HCT116 (cell line): ENCODE results near the gene MAP3K3. TPM values are rescaled to one million over a fixed set of nuclear protein-coding genes. Genes with fewer than 3 reads are reported as not detected.

ENCODE experiments used
- ATAC-seq: fragments of 200-7000 bp; cut with Tn5 transposase; 2 replicates; pipeline ENCODE4 v1.9.1; 2020; ENCODE audit warnings: mild to moderate bottlenecking, moderate library complexity
- BruUV-seq: library from RNA; stranded (reverse); fragments of 400-500 nt; replicated peaks from 2 replicates; lab custom pipeline; 2021; lab: Mats Ljungman, UMichigan
- CTCF ChIA-PET: fragments of 300-600 bp; sonication (Branson Sonifier 250); formaldehyde crosslinking; loops from one replicate; lab custom pipeline; 2021; ENCODE audit warnings: antibody characterized with exemption; lab: Charles Lee
- POLR2A ChIA-PET: fragments of 300-600, 350-600 bp; sonication (Branson Sonifier 250); formaldehyde crosslinking; loops from one replicate; lab custom pipeline; 2021; ENCODE audit warnings: antibody characterized with exemption; lab: Charles Lee
- RAD21 ChIA-PET, 2 experiments: fragments of 300-600 bp; sonication (Branson Sonifier 250); formaldehyde crosslinking; loops; one replicate each; lab custom pipeline; 2023; ENCODE audit warnings: low total read pairs in 2 of 2; ENCODE audit not compliant: uncharacterized antibody in 2 of 2, unreplicated experiment in 2 of 2, low non-redundant PET in 1 of 2; lab: Charles Lee
- DNase-seq: peaks from one replicate; pipeline ENCODE4 v3.0.0-alpha.2; 2010; ENCODE audit warnings: low read depth, low spot score
- H2AFZ ChIP-seq: fragments of 200-600 bp; shearing (Covaris generic), sonication (generic); 2 replicates; pipeline ENCODE4 v1.6.1; 2017; ENCODE audit warnings: low read depth, mixed run types, mixed read lengths, antibody characterized with exemption, low read length; ENCODE audit not compliant: poor library complexity, severe bottlenecking
- H3K27ac ChIP-seq: 2 replicates; pipeline ENCODE4 v1.5.1; 2012; ENCODE audit warnings: low read depth, low read length
- H3K27me3 ChIP-seq: fragments of 200-600 bp; sonication (generic); 2 replicates; pipeline ENCODE4 v1.6.1; 2016; ENCODE audit warnings: mixed run types, low read length, mixed read lengths; ENCODE audit not compliant: insufficient read depth
- H3K36me3 ChIP-seq, 2 experiments: fragments of 200-500 bp in 1 of 2; fragments of 200-600 bp in 1 of 2; sonication (Bioruptor generic) in 1 of 2; sonication (generic) in 1 of 2; 2 replicates each; pipeline versions ENCODE4 v1.5.1 to v1.6.1; 2014 to 2016; ENCODE audit warnings: low read length in 2 of 2, inconsistent platforms in 1 of 2, mixed read lengths in 1 of 2, mixed run types in 1 of 2; ENCODE audit not compliant: insufficient read depth in 2 of 2, control insufficient read depth in 1 of 2
- H3K4me1 ChIP-seq, 2 experiments: fragments of 200-600 bp in 1 of 2; sonication (generic) in 1 of 2; 2 replicates each; pipeline versions ENCODE4 v1.5.1 to v1.6.1; 2012 to 2017; ENCODE audit warnings: low read length in 2 of 2, inconsistent platforms in 1 of 2, mild to moderate bottlenecking in 1 of 2, mixed read lengths in 1 of 2, mixed run types in 1 of 2, moderate library complexity in 1 of 2; ENCODE audit not compliant: insufficient read depth in 2 of 2, control insufficient read depth in 1 of 2
- H3K4me2 ChIP-seq: fragments of 200-600 bp; sonication (generic); 2 replicates; pipeline ENCODE4 v1.6.1; 2017; ENCODE audit warnings: mixed run types, low read length, mixed read lengths
- H3K4me3 ChIP-seq, 2 experiments: fragments of 200-600 bp in 1 of 2; sonication (generic) in 1 of 2; replicated peaks in 1 of 2; 2 replicates each; pipeline ENCODE4 v1.5.1; 2011 to 2016; ENCODE audit warnings: low read length in 2 of 2, control low read depth in 1 of 2, low read depth in 1 of 2, mild to moderate bottlenecking in 1 of 2, mixed read lengths in 1 of 2, mixed run types in 1 of 2
- H3K79me2 ChIP-seq: fragments of 200-600 bp; sonication (generic); 2 replicates; pipeline ENCODE4 v1.6.1; 2017; ENCODE audit warnings: mild to moderate bottlenecking, mixed run types, low read length, moderate library complexity, mixed read lengths; ENCODE audit not compliant: insufficient read depth
- H3K9ac ChIP-seq: fragments of 200-600 bp; sonication (generic); 2 replicates; pipeline ENCODE4 v1.6.1; 2016; ENCODE audit warnings: low read length, mixed read lengths
- H3K9me2 ChIP-seq: fragments of 200-600 bp; sonication (generic), shearing (Covaris generic); 2 replicates; pipeline ENCODE4 v1.6.1; 2017; ENCODE audit warnings: mixed run types, mild to moderate bottlenecking, moderate library complexity; ENCODE audit not compliant: insufficient read depth
- H3K9me3 ChIP-seq, 2 experiments: fragments of 200-500 bp in 1 of 2; fragments of 200-600 bp in 1 of 2; sonication (Bioruptor generic) in 1 of 2; sonication (generic) in 1 of 2; 2 replicates each; pipeline ENCODE4 v1.6.1; 2014 to 2017; ENCODE audit warnings: low read length in 2 of 2, mixed read lengths in 2 of 2, inconsistent platforms in 1 of 2, low read depth in 1 of 2, mild to moderate bottlenecking in 1 of 2, mixed run types in 1 of 2, moderate library complexity in 1 of 2; ENCODE audit not compliant: control insufficient read depth in 1 of 2, insufficient read depth in 1 of 2
- H4K20me1 ChIP-seq: fragments of 200-600 bp; sonication (generic), shearing (Covaris generic); 2 replicates; pipeline ENCODE4 v1.6.1; 2017; ENCODE audit warnings: mixed run types, mild to moderate bottlenecking, moderate library complexity; ENCODE audit not compliant: insufficient read depth
- CBX3 ChIP-seq: IDR thresholded peaks from 2 replicates; pipeline ENCODE4 v1.6.1; 2012; ENCODE audit warnings: low read depth
- CEBPB ChIP-seq: IDR thresholded peaks from 2 replicates; pipeline ENCODE4 v1.6.1; 2012; ENCODE audit warnings: low read depth
- ELF1 ChIP-seq: IDR thresholded peaks from 2 replicates; pipeline ENCODE4 v1.6.1; 2012; ENCODE audit warnings: low read depth, borderline replicate concordance
- EZH2 ChIP-seq: fragments of 200-600 bp; sonication (generic); IDR thresholded peaks from 2 replicates; pipeline ENCODE4 v1.6.1; 2017; ENCODE audit warnings: antibody characterized with exemption, mixed run types
- FOSL1 ChIP-seq: IDR thresholded peaks from 2 replicates; pipeline ENCODE4 v1.6.1; 2012; ENCODE audit warnings: low read depth
- POLR2A ChIP-seq: IDR thresholded peaks from 2 replicates; pipeline ENCODE4 v1.7.0; 2011; ENCODE audit warnings: borderline replicate concordance; ENCODE audit not compliant: insufficient read depth, insufficient read length; ENCODE audit errors: extremely low read depth
- POLR2AphosphoS5 ChIP-seq: IDR thresholded peaks from 2 replicates; pipeline ENCODE4 v1.6.1; 2011; ENCODE audit warnings: mild to moderate bottlenecking, low read depth, low read length, moderate library complexity
- RAD21 ChIP-seq: IDR thresholded peaks from 2 replicates; pipeline ENCODE4 v1.6.1; 2012; ENCODE audit warnings: low read depth, mild to moderate bottlenecking
- SIN3A ChIP-seq: IDR thresholded peaks from 2 replicates; pipeline ENCODE4 v1.6.1; 2012; ENCODE audit warnings: low read depth
- SP1 ChIP-seq: IDR thresholded peaks from 2 replicates; pipeline ENCODE4 v1.6.1; 2012; ENCODE audit warnings: low read depth
- SRF ChIP-seq: IDR thresholded peaks from 2 replicates; pipeline ENCODE4 v1.6.1; 2012; ENCODE audit warnings: low read depth
- TCF7L2 ChIP-seq: IDR thresholded peaks from 2 replicates; pipeline ENCODE4 v1.7.0; 2011; ENCODE audit warnings: borderline replicate concordance, inconsistent platforms; ENCODE audit not compliant: insufficient read depth, insufficient read length; ENCODE audit errors: extremely low read depth
- ZFX ChIP-seq: fragments of 450-650 bp; IDR thresholded peaks from 2 replicates; pipeline ENCODE4 v1.6.1; 2017
- ZNF274 ChIP-seq: fragments of 200-500 bp; sonication (Bioruptor generic); IDR thresholded peaks from 2 replicates; pipeline ENCODE4 v1.6.1; 2014; ENCODE audit warnings: mild to moderate bottlenecking, low read depth, low read length, inconsistent platforms
- intact Hi-C: fragments of 100-400 bp; cut with micrococcal nuclease; formaldehyde crosslinking; loops from 2 replicates; pipeline ENCODE4 v1.10.0; 2022
- total RNA-seq: library from RNA; stranded (reverse); gene quantifications from one replicate; pipeline ENCODE4 v1.2.1, GENCODE V29; 2021; ENCODE audit not compliant: unreplicated experiment
- TF ChIP-seq, protein P1 (sequence below): IDR thresholded peaks from 2 replicates; pipeline ENCODE4 v1.6.1; 2012; ENCODE audit warnings: low read depth
- TF ChIP-seq, protein P2 (sequence below): IDR thresholded peaks from 2 replicates; pipeline ENCODE4 v1.6.1; 2012
- TF ChIP-seq, protein P3 (sequence below): IDR thresholded peaks from 2 replicates; pipeline ENCODE4 v1.6.1; 2012
- TF ChIP-seq, protein P4 (sequence below): IDR thresholded peaks from 2 replicates; pipeline ENCODE4 v1.6.1; 2011; ENCODE audit warnings: mild to moderate bottlenecking, low read length, moderate library complexity; ENCODE audit not compliant: insufficient replicate concordance; ENCODE audit errors: extremely low read depth

MAP3K3 gene
- total RNA-seq, 1 experiment from 2014 or later, result 18.5 TPM

DNA sequence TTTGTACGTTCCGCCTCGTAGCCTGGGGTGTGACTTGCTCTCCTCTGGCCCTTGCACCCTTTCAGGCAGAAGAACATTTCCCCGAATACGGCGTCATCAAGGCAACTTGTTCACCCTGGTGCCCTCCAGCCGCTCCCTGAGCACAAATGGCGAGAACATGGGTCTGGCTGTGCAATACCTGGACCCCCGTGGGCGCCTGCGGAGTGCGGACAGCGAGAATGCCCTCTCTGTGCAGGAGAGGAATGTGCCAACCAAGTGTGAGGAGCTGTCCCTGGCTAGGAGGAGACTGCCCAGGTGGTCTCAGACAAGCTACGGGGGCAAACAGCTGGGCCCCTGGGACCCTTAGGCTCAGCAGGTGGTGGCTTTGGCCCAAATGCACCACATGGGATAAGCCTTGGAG is 67.3 kb downstream of the MAP3K3 start:
- no peak for DNase-seq
- intact Hi-C loops, result no loop called here
- no peaks in the 10 kb centered on the region for H4K20me1 ChIP-seq
- H2AFZ ChIP-seq, result no peak overlapping the region
- H3K9me2 ChIP-seq, result no peaks in the 10 kb centered on the region
- CTCF ChIA-PET, result no interaction called here
- H3K4me2 ChIP-seq, result no peak overlapping the region
- RAD21 ChIA-PET, result no interaction called here
- H3K4me3 ChIP-seq, result no peak overlapping the region
- H3K9me3 ChIP-seq, result no peaks in the 10 kb centered on the region
- POLR2A ChIA-PET, result no interaction called here
- H3K79me2 ChIP-seq, result no peaks in the 10 kb centered on the region
- no peak overlapping the region for H3K27ac ChIP-seq
- H3K4me1 ChIP-seq, result no peaks in the 10 kb centered on the region
- TF ChIP-seq TCF7L2 (no peak), RAD21 (no peak), ELF1 (no peak), SIN3A (no peak), ZFX (no peak), POLR2AphosphoS5 (no peak), FOSL1 (no peak), EZH2 (no peak), ZNF274 (no peak), SP1 (no peak), SRF (no peak), POLR2A (no peak), CEBPB (no peak), CBX3 (no peak)
- TF ChIP-seq, protein P1, sequence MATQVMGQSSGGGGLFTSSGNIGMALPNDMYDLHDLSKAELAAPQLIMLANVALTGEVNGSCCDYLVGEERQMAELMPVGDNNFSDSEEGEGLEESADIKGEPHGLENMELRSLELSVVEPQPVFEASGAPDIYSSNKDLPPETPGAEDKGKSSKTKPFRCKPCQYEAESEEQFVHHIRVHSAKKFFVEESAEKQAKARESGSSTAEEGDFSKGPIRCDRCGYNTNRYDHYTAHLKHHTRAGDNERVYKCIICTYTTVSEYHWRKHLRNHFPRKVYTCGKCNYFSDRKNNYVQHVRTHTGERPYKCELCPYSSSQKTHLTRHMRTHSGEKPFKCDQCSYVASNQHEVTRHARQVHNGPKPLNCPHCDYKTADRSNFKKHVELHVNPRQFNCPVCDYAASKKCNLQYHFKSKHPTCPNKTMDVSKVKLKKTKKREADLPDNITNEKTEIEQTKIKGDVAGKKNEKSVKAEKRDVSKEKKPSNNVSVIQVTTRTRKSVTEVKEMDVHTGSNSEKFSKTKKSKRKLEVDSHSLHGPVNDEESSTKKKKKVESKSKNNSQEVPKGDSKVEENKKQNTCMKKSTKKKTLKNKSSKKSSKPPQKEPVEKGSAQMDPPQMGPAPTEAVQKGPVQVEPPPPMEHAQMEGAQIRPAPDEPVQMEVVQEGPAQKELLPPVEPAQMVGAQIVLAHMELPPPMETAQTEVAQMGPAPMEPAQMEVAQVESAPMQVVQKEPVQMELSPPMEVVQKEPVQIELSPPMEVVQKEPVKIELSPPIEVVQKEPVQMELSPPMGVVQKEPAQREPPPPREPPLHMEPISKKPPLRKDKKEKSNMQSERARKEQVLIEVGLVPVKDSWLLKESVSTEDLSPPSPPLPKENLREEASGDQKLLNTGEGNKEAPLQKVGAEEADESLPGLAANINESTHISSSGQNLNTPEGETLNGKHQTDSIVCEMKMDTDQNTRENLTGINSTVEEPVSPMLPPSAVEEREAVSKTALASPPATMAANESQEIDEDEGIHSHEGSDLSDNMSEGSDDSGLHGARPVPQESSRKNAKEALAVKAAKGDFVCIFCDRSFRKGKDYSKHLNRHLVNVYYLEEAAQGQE, result no peak
- TF ChIP-seq, protein P2, sequence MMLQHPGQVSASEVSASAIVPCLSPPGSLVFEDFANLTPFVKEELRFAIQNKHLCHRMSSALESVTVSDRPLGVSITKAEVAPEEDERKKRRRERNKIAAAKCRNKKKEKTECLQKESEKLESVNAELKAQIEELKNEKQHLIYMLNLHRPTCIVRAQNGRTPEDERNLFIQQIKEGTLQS, result no peak
- TF ChIP-seq, protein P3, sequence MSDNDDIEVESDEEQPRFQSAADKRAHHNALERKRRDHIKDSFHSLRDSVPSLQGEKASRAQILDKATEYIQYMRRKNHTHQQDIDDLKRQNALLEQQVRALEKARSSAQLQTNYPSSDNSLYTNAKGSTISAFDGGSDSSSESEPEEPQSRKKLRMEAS, result no peak
- TF ChIP-seq, protein P4, sequence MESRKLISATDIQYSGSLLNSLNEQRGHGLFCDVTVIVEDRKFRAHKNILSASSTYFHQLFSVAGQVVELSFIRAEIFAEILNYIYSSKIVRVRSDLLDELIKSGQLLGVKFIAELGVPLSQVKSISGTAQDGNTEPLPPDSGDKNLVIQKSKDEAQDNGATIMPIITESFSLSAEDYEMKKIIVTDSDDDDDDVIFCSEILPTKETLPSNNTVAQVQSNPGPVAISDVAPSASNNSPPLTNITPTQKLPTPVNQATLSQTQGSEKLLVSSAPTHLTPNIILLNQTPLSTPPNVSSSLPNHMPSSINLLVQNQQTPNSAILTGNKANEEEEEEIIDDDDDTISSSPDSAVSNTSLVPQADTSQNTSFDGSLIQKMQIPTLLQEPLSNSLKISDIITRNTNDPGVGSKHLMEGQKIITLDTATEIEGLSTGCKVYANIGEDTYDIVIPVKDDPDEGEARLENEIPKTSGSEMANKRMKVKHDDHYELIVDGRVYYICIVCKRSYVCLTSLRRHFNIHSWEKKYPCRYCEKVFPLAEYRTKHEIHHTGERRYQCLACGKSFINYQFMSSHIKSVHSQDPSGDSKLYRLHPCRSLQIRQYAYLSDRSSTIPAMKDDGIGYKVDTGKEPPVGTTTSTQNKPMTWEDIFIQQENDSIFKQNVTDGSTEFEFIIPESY, result no peak
- no peak overlapping the region for H3K9ac ChIP-seq
- H3K36me3 ChIP-seq, result peaks cover 3 to 5% of the 10 kb centered on the region in 2 experiments; a peak in 2 of 4 replicates
- ATAC-seq, result no peak
- no TSS peak for BruUV-seq
- no peaks in the 10 kb centered on the region for H3K27me3 ChIP-seq
